D721Med (cell line): Measurements from ENCODE around the gene ARAP3.

Source experiments
- DNase-seq: peaks from one replicate; pipeline ENCODE4 v3.0.0; 2011; ENCODE audit warnings: low spot score; ENCODE audit not compliant: insufficient read length
- FAIRE-seq: peaks from 2 replicates; lab custom pipeline; 2011; peaks lifted over from hg19 to GRCh38; lab: Jason Lieb, UNC
- TF ChIP-seq, protein P1 (sequence below): IDR thresholded peaks from 2 replicates; pipeline ENCODE4 v1.5.1; 2012; ENCODE audit warnings: mild to moderate bottlenecking, control low read depth; ENCODE audit not compliant: insufficient read depth; ENCODE audit errors: missing control alignments

ARAP3 gene

DNA sequence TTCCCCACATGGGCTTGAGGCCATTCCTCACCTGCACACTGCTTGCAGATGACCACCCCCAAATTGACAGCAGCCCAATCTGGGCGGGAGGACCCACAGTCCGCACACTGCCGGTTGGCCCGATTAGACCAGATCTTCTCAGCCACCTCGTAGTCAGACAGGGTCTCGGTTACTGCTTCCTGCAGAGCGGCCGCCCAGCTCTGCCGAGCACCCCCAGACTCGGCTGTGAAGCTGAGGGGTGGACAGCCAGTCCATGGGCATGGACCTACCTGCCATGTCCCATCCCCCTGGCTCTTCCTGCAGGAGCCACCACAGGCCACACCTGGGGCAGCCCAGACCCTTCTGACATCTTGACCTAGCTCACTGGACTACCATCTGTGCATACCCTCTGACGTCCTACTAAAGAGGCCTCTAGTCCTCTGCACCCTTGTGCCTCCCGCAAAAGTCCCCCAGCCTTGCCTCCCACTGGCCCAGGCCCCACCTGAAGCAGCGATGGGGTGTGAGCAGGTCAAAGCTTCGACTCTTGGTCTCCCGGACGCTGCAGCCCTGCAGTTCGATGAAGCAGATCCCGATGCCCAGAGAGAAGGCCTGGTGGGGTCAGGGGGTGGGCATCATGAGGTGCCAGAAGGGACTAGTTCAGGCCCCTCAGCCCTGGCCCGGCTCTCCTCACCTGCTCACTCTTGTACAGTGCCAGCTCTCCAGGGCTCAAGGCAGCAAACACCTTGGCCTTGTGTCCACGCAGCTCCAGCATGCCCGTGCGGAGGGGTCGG lies 9.8 kb downstream of the ARAP3 start:
- DNase-seq, result no peak
- no peak for FAIRE-seq
- TF ChIP-seq, protein P1, sequence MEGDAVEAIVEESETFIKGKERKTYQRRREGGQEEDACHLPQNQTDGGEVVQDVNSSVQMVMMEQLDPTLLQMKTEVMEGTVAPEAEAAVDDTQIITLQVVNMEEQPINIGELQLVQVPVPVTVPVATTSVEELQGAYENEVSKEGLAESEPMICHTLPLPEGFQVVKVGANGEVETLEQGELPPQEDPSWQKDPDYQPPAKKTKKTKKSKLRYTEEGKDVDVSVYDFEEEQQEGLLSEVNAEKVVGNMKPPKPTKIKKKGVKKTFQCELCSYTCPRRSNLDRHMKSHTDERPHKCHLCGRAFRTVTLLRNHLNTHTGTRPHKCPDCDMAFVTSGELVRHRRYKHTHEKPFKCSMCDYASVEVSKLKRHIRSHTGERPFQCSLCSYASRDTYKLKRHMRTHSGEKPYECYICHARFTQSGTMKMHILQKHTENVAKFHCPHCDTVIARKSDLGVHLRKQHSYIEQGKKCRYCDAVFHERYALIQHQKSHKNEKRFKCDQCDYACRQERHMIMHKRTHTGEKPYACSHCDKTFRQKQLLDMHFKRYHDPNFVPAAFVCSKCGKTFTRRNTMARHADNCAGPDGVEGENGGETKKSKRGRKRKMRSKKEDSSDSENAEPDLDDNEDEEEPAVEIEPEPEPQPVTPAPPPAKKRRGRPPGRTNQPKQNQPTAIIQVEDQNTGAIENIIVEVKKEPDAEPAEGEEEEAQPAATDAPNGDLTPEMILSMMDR, result no peak

DNA sequence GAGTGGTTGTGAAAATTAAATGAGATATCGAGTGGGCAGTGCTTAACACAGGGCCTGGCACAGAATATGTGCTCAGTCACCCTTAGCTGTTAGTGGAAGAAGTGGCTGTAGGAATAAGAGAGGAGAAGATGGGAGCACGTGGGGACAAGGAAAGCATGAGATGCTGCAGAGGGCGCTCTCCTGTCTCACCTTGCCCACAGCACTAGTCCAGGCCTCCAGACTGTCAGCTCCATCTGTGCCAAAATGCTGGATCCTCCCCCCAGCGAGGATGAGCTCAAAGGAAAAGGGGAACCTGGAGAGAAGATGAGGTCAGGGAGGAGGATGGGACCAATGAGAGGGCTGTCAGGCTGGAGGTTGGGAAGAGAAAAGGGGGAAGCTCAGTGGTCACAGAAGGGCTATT lies 12.5 kb downstream of the ARAP3 start:
- FAIRE-seq (no peak), DNase-seq (no peak)
- TF ChIP-seq, protein P1, result no peak

- DNase-seq (no peak), FAIRE-seq (no peak)
- TF ChIP-seq, protein P1, result no peak
These were observed 13.3 kb downstream of the ARAP3 start for GRCh38 chr5:141668601-141669265.

DNA sequence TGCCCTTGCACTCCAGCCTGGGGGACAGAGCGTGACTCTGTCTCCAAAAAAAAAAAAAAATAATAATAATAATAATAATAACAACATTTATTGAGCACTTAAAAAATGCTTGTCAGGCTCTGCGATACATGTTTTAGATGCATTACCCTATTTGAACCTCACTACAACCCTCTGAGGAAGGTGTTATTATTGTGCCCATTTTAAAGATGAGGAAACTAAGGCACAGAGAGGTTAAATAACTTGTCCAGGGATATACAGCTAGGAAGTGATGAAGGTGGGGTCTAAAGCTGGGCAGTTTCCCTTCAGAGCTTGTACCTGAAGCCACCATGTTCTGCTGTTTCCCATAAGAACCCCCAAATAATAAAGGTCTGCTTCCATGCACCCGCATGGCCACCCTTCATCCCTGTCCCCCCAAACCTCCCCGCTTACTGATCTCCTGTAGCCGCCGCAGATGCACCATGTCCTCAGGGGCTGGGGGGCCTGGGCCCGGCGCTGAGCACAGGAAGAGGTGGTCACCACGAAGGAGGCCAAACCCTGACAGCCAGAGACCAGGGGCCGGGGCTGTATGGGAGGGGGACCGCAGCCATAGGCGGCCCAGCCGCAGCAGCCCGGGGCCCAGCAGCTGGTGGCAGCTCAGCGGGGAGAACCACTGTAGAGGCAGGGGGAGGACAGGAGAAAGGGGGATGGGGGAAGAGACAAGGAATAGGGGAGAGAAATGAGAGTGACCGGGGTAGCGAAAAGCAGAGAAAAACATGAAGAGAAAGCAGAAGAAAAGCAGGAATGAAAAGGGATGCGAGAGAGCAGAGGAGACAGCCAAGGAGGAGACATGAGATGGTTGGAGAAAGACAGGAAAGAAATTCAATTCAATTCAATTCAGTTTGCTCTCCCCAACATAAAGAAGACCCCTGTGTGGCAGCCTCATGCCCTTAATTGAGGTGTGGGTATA lies 15.8 kb downstream of the ARAP3 start:
- DNase-seq (no peak), FAIRE-seq (no peak)
- TF ChIP-seq, protein P1, result no peak

GRCh38 chr5:141664733-141665461 lies 17.1 kb downstream of the ARAP3 start:
- no peak for FAIRE-seq
- DNase-seq, result peak; percentile 64
- TF ChIP-seq, protein P1, result peak; percentile 85

- no peak for FAIRE-seq
- no peak for DNase-seq
- TF ChIP-seq, protein P1, result no peak
These were observed 18.5 kb downstream of the ARAP3 start for GRCh38 chr5:141663506-141663905.
